Neural cell (in vitro differentiated cells): ENCODE measurements around the gene SPTA1. TPM values are rescaled to one million over a fixed set of nuclear protein-coding genes. Genes with fewer than 3 reads are reported as not detected.

Experiments used
- H2AFZ ChIP-seq: fragments of 200-600, 300-800 bp; sonication (generic), shearing (Covaris generic); 2 replicates; pipeline ENCODE4 v1.6.0; 2014; ENCODE audit warnings: low read depth, mild to moderate bottlenecking, antibody characterized with exemption, low read length, moderate library complexity
- H3F3A ChIP-seq: fragments of 200-600 bp; shearing (Covaris generic); 2 replicates; pipeline ENCODE4 v1.6.1; 2016; ENCODE audit warnings: mild to moderate bottlenecking, moderate library complexity, mixed read lengths, antibody characterized with exemption, low read length; ENCODE audit not compliant: insufficient read depth, poor library complexity, severe bottlenecking
- H3K27ac ChIP-seq: fragments of 200-600, 300-800 bp; sonication (generic), shearing (Covaris generic); 2 replicates; pipeline ENCODE4 v1.5.1; 2014; ENCODE audit warnings: mild to moderate bottlenecking, low read length, moderate library complexity
- H3K27me3 ChIP-seq: fragments of 300-800, 200-600 bp; sonication (generic), shearing (Covaris generic); 2 replicates; pipeline ENCODE4 v1.6.0; 2014; ENCODE audit warnings: mild to moderate bottlenecking, low read depth, low read length, moderate library complexity; ENCODE audit not compliant: insufficient read depth
- H3K36me3 ChIP-seq: fragments of 300-800, 200-600 bp; sonication (generic), shearing (Covaris generic); 2 replicates; pipeline ENCODE4 v1.5.1; 2014; ENCODE audit warnings: mild to moderate bottlenecking, antibody characterized with exemption, low read length, moderate library complexity; ENCODE audit not compliant: insufficient read depth
- H3K4me2 ChIP-seq: fragments of 300-800, 200-600 bp; sonication (generic), shearing (Covaris generic); 2 replicates; pipeline ENCODE4 v1.6.0; 2014; ENCODE audit warnings: mild to moderate bottlenecking, low read length
- H3K4me3 ChIP-seq: fragments of 300-800, 200-600 bp; sonication (generic), shearing (Covaris generic); 2 replicates; pipeline ENCODE4 v1.5.1; 2014; ENCODE audit warnings: mild to moderate bottlenecking, low read length, moderate library complexity
- H3K79me2 ChIP-seq: fragments of 200-600 bp; shearing (Covaris generic); replicated peaks from 2 replicates; pipeline ENCODE4 v1.6.0; 2014; ENCODE audit warnings: mild to moderate bottlenecking, low read length, moderate library complexity; ENCODE audit not compliant: insufficient read depth
- H3K9ac ChIP-seq: fragments of 300-800, 200-600 bp; sonication (generic), shearing (Covaris generic); 2 replicates; pipeline ENCODE4 v1.6.1; 2016; ENCODE audit warnings: mild to moderate bottlenecking, low read length, mixed read lengths
- H3K9me2 ChIP-seq: fragments of 200-600 bp; shearing (Covaris generic); 2 replicates; pipeline ENCODE4 v1.6.1; 2016; ENCODE audit warnings: mild to moderate bottlenecking, low read length, mixed read lengths; ENCODE audit not compliant: insufficient read depth
- H3K9me3 ChIP-seq: fragments of 200-600, 300-800 bp; sonication (generic), shearing (Covaris generic); 2 replicates; pipeline ENCODE4 v1.6.1; 2016; ENCODE audit warnings: mild to moderate bottlenecking, mixed run types, low read length, moderate library complexity, mixed read lengths
- H4K20me1 ChIP-seq: fragments of 200-600 bp; shearing (Covaris generic); 2 replicates; pipeline ENCODE4 v1.6.1; 2016; ENCODE audit warnings: mild to moderate bottlenecking, mixed run types; ENCODE audit not compliant: insufficient read depth
- EP300 ChIP-seq: fragments of 450-650 bp; conservative IDR thresholded peaks from 2 replicates; pipeline ENCODE4 v1.6.1; 2014; ENCODE audit warnings: antibody characterized with exemption, mild to moderate bottlenecking, moderate library complexity; ENCODE audit not compliant: poor library complexity, severe bottlenecking
- EZH2 ChIP-seq: fragments of 200-600, 300-800 bp; shearing (Covaris generic), sonication (generic); IDR thresholded peaks from 2 replicates; pipeline ENCODE4 v1.6.1; 2014; ENCODE audit warnings: antibody characterized with exemption, low read length, borderline replicate concordance, mild to moderate bottlenecking; ENCODE audit not compliant: insufficient read depth, poor library complexity, severe bottlenecking
- MXI1 ChIP-seq: fragments of 450-650 bp; conservative IDR thresholded peaks from 2 replicates; pipeline ENCODE4 v1.6.1; 2014; ENCODE audit warnings: antibody characterized with exemption, mild to moderate bottlenecking; ENCODE audit not compliant: poor library complexity, severe bottlenecking
- POLR2AphosphoS5 ChIP-seq: IDR thresholded peaks from 2 replicates; pipeline ENCODE4 v1.6.1; 2012
- RAD21 ChIP-seq: fragments of 450-650 bp; conservative IDR thresholded peaks from 2 replicates; pipeline ENCODE4 v1.6.1; 2014; ENCODE audit warnings: antibody characterized with exemption, mild to moderate bottlenecking, moderate library complexity
- SMC3 ChIP-seq: fragments of 450-650 bp; conservative IDR thresholded peaks from 2 replicates; pipeline ENCODE4 v1.6.1; 2014; ENCODE audit warnings: antibody characterized with exemption, mild to moderate bottlenecking, moderate library complexity; ENCODE audit not compliant: poor library complexity
- TAF1 ChIP-seq: IDR thresholded peaks from 2 replicates; pipeline ENCODE4 v1.6.1; 2012; ENCODE audit warnings: low read depth
- polyA plus RNA-seq: library from polyadenylated mRNA; depleted of rRNA; stranded (reverse); fragments of >200 nt; gene quantifications from 2 replicates; pipeline ENCODE4 v1.2.3, GENCODE V29; 2014
- TF ChIP-seq, protein P1 (sequence below): IDR thresholded peaks from 2 replicates; pipeline ENCODE4 v1.6.1; 2012; ENCODE audit warnings: borderline replicate concordance
- TF ChIP-seq, protein P2 (sequence below): fragments of 450-650 bp; IDR thresholded peaks from 2 replicates; pipeline ENCODE4 v1.5.1; 2014; ENCODE audit warnings: antibody characterized with exemption, mild to moderate bottlenecking, moderate library complexity; ENCODE audit not compliant: poor library complexity, severe bottlenecking

Gene SPTA1
- polyA plus RNA-seq, 1 donor from 2014 or later = not detected

DNA sequence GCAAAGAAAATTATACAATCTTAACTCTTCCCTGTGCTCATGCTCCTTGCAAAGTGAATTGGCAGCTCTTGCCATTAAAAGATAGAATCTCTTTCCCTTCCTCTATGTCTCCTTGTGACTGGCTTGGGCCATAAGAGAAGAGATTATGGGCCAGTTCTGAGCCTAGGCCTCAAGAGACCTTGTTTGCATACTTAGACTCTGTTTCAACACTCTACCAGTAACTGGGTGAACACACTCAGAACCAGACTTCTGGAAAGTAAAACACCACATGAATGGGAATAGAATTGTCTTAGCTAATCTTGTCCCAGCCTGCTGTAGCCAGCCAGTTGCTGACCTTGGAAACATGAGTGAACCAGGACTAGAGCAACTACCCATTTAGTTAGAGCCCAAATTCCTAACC, 49.3 kb upstream of the SPTA1 start:
- H3F3A ChIP-seq = no peaks in the 10 kb centered on the region
- H3K79me2 ChIP-seq = no peaks in the 10 kb centered on the region
- no peaks in the 10 kb centered on the region for H3K36me3 ChIP-seq
- no peaks in the 10 kb centered on the region for H3K27me3 ChIP-seq
- no peaks in the 10 kb centered on the region for H3K9me2 ChIP-seq
- H3K4me3 ChIP-seq = no peak overlapping the region
- TF ChIP-seq EP300 (no peak), RAD21 (no peak), TAF1 (no peak), POLR2AphosphoS5 (no peak), SMC3 (no peak), EZH2 (no peak), MXI1 (no peak)
- TF ChIP-seq, protein P1, sequence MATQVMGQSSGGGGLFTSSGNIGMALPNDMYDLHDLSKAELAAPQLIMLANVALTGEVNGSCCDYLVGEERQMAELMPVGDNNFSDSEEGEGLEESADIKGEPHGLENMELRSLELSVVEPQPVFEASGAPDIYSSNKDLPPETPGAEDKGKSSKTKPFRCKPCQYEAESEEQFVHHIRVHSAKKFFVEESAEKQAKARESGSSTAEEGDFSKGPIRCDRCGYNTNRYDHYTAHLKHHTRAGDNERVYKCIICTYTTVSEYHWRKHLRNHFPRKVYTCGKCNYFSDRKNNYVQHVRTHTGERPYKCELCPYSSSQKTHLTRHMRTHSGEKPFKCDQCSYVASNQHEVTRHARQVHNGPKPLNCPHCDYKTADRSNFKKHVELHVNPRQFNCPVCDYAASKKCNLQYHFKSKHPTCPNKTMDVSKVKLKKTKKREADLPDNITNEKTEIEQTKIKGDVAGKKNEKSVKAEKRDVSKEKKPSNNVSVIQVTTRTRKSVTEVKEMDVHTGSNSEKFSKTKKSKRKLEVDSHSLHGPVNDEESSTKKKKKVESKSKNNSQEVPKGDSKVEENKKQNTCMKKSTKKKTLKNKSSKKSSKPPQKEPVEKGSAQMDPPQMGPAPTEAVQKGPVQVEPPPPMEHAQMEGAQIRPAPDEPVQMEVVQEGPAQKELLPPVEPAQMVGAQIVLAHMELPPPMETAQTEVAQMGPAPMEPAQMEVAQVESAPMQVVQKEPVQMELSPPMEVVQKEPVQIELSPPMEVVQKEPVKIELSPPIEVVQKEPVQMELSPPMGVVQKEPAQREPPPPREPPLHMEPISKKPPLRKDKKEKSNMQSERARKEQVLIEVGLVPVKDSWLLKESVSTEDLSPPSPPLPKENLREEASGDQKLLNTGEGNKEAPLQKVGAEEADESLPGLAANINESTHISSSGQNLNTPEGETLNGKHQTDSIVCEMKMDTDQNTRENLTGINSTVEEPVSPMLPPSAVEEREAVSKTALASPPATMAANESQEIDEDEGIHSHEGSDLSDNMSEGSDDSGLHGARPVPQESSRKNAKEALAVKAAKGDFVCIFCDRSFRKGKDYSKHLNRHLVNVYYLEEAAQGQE = no peak
- TF ChIP-seq, protein P2, sequence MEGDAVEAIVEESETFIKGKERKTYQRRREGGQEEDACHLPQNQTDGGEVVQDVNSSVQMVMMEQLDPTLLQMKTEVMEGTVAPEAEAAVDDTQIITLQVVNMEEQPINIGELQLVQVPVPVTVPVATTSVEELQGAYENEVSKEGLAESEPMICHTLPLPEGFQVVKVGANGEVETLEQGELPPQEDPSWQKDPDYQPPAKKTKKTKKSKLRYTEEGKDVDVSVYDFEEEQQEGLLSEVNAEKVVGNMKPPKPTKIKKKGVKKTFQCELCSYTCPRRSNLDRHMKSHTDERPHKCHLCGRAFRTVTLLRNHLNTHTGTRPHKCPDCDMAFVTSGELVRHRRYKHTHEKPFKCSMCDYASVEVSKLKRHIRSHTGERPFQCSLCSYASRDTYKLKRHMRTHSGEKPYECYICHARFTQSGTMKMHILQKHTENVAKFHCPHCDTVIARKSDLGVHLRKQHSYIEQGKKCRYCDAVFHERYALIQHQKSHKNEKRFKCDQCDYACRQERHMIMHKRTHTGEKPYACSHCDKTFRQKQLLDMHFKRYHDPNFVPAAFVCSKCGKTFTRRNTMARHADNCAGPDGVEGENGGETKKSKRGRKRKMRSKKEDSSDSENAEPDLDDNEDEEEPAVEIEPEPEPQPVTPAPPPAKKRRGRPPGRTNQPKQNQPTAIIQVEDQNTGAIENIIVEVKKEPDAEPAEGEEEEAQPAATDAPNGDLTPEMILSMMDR = no peak
- no peak overlapping the region for H3K27ac ChIP-seq
- no peak overlapping the region for H2AFZ ChIP-seq
- H3K4me2 ChIP-seq = no peak overlapping the region
- H3K9ac ChIP-seq = no peak overlapping the region
- H3K9me3 ChIP-seq = no peaks in the 10 kb centered on the region
- H4K20me1 ChIP-seq = no peaks in the 10 kb centered on the region

DNA sequence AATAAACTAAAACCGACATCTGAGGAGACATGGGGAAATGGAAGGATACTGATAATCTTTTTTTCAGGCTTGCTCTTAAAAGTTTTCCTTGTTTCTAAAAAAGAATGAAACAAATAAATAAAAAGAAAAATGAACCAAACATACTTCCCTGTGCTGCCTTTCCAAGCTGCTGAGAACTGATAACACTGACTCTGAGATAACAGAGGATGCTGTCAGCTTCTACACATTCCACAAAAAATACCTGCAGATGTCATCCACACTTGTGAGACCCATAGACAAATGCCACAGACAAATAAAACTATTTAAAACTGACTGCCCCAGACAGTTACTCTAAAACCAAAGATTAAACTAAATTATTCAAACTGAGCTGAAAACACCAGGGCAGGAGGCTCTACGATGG, 46.0 kb upstream of the SPTA1 start:
- Histone ChIP-seq H3K4me2 (no peak overlapping the region), H2AFZ (no peak overlapping the region), H3K9ac (no peak overlapping the region), H3K4me3 (no peak overlapping the region), H3K79me2 (no peaks in the 10 kb centered on the region), H3F3A (no peaks in the 10 kb centered on the region), H3K9me3 (no peaks in the 10 kb centered on the region), H3K27ac (no peak overlapping the region), H3K9me2 (no peaks in the 10 kb centered on the region), H4K20me1 (no peaks in the 10 kb centered on the region), H3K36me3 (no peaks in the 10 kb centered on the region), H3K27me3 (no peaks in the 10 kb centered on the region)
- TF ChIP-seq TAF1 (no peak), MXI1 (no peak), RAD21 (no peak), POLR2AphosphoS5 (no peak), SMC3 (no peak), EZH2 (no peak)
- TF ChIP-seq, protein P1 = no peak
- TF ChIP-seq, protein P2 = no peak
